Activated CD4-positive, CD25-positive, alpha-beta regulatory T cell treated with anti-CD3 and anti-CD28 coated beads, Interleukin-2, amount 50 U/mL, for 16 hours (primary cell): ENCODE data around the gene CHRM1.
"Not testable (repeated sequence)": the region's sequence is repeated elsewhere in the genome, so short reads cannot be mapped to it uniquely, and the experiment has no call there.

Experiments
- DNase-seq: peaks from one replicate; pipeline ENCODE4 v3.0.0-alpha.2; 2020; ENCODE audit warnings: low read depth, low spot score

CHRM1 gene

DNA sequence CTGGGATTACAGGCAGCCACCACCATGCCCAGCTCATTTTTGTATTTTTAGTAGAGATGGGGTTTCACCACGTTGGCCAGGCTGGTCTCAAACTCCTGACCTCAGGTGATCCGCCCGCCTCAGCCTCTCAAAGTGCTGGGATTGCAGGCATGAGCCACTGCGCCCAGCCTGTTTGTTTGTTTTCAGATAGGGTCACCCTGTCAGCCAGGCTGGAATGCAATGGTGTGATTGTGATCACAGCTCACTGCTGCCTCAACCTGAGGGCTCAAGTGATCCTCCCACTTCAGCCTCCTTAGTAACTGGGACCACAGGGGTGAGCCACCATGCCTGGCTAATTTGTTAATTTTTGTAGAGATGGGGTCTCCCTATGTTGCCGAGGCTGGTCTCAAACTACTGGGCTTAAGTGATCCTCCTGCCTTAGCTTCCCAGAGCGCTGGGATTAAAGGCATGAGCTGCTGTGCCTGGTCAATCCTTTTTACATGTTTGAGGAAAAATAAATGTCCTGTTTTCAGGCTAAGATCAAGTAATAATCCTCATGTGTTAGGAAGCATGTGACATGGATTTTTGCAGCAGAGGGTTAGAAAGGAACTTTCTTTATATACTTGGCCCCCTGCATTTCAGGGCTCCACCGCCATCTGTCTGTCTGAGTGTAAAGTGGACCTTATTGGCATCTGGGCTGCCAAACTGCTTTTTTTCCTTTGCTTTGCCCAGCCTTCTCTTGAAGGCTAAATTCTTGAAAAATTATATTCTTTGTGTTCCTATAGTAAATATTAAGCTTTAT is 45.3 kb downstream of the CHRM1 start:
- DNase-seq, result no peak

- DNase-seq, result no peak
Observed at GRCh38 chr11:62874851-62875250, 46.3 kb downstream of the CHRM1 start.

DNA sequence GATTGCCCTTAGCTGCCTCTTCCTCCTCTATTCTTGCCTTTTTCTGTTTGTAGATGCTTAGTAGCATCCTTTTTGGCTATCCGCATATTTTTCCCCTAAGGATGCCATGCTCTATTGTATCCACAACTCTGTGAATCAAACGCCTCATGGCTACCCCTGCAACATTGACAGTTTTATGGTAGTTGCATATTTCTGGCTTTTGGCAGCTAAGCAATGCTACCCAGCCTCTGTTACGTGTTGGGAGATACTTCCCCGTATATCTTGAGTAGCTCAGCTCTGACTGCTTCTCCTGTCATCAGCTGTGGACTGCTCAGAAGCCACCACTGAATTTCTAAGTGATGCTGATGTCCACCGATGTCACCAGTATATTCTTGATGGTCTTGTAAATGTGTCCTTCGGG is 55.5 kb downstream of the CHRM1 start:
- DNase-seq, result no peak

DNA sequence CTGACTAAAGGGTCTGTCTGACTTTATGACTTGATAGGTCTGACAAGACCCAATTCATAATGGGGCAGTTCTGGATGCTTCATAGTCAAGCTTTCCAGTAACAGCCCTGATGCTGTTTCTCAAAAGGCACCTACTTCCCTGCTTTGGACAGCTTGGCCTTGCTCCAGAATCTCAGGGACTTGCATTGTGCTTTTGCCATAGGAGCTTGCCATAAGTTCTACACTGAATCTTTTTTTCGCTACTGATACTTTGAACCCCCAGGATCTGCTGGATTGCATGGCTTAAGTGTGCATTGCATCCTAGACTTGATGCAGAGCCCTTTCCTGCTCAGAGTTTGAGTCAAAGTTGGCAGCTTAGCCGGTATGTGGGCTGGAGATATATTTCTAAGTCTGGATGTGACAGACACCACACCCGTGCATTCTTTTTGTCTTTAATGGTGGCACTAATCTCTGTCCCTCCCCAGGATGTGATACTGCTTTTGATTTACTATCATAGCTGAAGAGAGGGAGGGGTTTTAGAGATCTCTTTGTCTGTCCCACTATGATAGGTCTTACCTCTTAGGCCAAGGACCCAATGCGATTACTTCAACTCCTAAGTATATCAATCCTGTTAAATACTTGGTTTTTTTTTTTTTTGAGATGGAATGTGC is 57.4 kb downstream of the CHRM1 start:
- DNase-seq, result no peak

DNA sequence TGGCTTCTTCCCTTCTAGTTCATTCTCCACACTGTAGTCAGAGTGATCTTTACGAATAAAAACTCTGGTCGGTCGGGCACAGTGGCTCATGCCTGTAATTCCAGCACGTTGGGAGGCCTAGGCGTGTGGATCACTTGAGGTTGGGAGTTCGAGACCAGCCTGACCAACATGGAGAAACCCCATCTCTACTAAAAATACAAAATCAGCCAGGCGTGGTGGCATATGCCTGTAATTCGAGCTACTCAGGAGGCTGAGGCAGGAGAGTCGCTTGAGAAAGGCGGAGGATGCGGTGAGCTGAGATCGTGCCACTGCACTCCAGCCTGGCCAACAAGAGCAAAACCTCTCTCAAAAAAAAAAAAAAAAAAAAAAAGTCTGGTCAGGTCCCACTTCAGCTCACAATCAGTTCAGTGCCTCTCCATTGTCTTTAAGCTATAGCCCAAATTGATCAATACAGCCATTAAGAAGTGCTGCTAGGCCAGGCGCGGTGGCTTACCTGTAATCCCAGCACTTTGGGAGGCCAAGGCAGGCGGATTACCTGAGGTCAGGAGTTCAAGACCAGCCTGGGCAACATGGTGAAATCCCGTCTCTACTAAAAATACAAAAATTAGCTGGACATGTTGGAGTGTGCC is 59.5 kb downstream of the CHRM1 start:
- not testable (repeated sequence) for DNase-seq

DNA sequence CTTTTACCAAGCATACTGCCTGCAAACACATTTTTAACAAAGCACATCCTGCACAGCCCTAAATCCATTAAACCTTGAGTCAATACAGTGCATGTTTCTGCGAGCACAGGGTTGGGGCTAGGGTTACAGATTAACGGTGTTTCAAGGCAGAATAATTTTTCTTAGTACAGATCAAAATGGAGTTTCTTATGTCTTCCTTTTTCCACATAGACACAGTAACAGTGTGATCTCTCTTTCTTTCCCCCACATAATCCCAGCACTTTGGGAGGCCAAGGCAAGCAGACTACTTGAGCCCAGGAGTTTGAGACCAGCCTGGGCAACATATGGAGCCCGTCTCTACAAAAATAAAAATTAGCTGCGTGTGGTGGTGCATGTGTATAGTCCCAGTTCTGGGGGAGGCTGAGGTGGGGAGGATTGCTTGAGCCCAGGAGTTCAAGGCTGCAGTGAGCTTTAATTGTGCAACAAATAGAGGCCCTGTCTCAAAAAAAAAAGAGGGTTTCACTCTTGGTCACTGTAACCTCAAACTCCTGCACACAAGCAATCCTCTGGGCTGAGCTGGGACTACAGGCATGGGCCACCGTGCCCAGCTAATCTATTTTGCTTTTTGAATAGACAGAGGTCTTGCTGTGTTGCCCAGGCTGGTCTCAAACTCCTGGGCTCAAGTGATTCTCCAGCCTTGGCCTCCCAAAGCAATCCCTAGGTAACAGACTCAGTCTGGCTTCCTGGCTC is 60.2 kb downstream of the CHRM1 start:
- DNase-seq, result no peak

- not testable (repeated sequence) for DNase-seq
Observed at GRCh38 chr11:62859281-62859703, 61.9 kb downstream of the CHRM1 start.
